Measurements from ENCODE around the gene ANKRD37. TPM values are rescaled to one million over a fixed set of nuclear protein-coding genes. Genes with fewer than 3 reads are reported as not detected.

The ANKRD37 gene
- total and polyA plus RNA-seq, 12 donors: 7.6 to 28.6 (median 13.7) TPM

- intact Hi-C loops (cut with DNase I): no loop called here
- no peak for ATAC-seq
- Histone ChIP-seq H3K4me3 (no peak overlapping the region), H3K4me1 (peaks cover 0 to 10% (median 3%) of the 10 kb centered on the region in 9 donors), H3K36me3 (no peaks in the 10 kb centered on the region), H3K27ac (no peak overlapping the region), H3K27me3 (peaks cover 0 to 4% (median 0%) of the 10 kb centered on the region in 7 donors), H3K9me3 (peaks cover 0 to 17% (median 0%) of the 10 kb centered on the region in 11 donors)
- 85 to 92% methylated on average over 1 of the region's 1 CpG for WGBS, 2 donors
- no peak for DNase-seq
- no peak for TF ChIP-seq CTCF (IDR thresholded peaks at IDR 0.05)
These were observed 16.3 kb upstream of the ANKRD37 start for GRCh38 chr4:185380320-185380719.

GRCh38 chr4:185381288-185382196 lies 15.1 kb upstream of the ANKRD37 start:
- no peak overlapping the region for H3K4me3 ChIP-seq
- peaks cover 0 to 12% (median 6%) of the 10 kb centered on the region in 9 donors for H3K4me1 ChIP-seq
- TF ChIP-seq CTCF (IDR thresholded peaks at IDR 0.05): no peak
- WGBS, 2 donors: 51 to 53% methylated on average over 4 of the region's 4 CpGs
- intact Hi-C loops (cut with DNase I): no loop called here
- peaks cover 0 to 17% (median 0%) of the 10 kb centered on the region in 11 donors for H3K9me3 ChIP-seq
- no peak for DNase-seq
- no peak overlapping the region for H3K27ac ChIP-seq
- ATAC-seq: no peak
- H3K36me3 ChIP-seq: no peaks in the 10 kb centered on the region
- peaks cover 0 to 10% (median 0%) of the 10 kb centered on the region in 7 donors for H3K27me3 ChIP-seq

DNA sequence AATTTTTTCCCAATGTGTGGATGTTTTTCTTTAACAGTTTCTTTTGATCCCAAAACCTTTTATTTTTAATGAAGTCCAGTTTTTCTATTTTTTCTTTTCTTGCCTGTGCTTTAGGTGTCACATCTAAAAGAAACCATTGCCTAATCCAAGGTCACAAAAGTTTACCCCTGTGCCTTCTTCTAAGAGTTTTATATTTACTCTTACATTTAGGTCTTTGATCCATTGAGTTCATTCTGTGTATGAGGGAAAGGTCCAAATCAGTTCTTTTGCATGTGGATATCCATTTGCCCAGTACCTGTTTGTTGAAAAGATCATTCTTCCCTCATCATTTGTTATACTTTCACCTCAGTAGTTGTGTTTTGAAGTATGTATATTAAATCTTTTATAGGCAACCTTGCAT lies 13.9 kb upstream of the ANKRD37 start:
- DNase-seq (no peak), ATAC-seq (no peak)
- Histone ChIP-seq H3K4me3 (no peak overlapping the region), H3K27me3 (peaks cover 0 to 10% (median 0%) of the 10 kb centered on the region in 7 donors), H3K4me1 (peaks cover 0 to 12% (median 6%) of the 10 kb centered on the region in 9 donors), H3K27ac (no peak overlapping the region), H3K9me3 (peaks cover 0 to 17% (median 0%) of the 10 kb centered on the region in 11 donors), H3K36me3 (no peaks in the 10 kb centered on the region)
- intact Hi-C loops (cut with DNase I): no loop called here
- no peak for TF ChIP-seq CTCF (IDR thresholded peaks at IDR 0.05)

GRCh38 chr4:185383451-185383850 lies 13.2 kb upstream of the ANKRD37 start:
- ATAC-seq (no peak), DNase-seq (no peak)
- TF ChIP-seq CTCF (IDR thresholded peaks at IDR 0.05): no peak
- H3K9me3 ChIP-seq: peaks cover 0 to 17% (median 0%) of the 10 kb centered on the region in 11 donors
- no peaks in the 10 kb centered on the region for H3K36me3 ChIP-seq
- 88 to 97% methylated on average over 4 of the region's 4 CpGs for WGBS, 2 donors
- H3K4me3 ChIP-seq: no peak overlapping the region
- peaks cover 0 to 10% (median 0%) of the 10 kb centered on the region in 7 donors for H3K27me3 ChIP-seq
- intact Hi-C loops (cut with DNase I): no loop called here
- H3K27ac ChIP-seq: no peak overlapping the region
- H3K4me1 ChIP-seq: peaks cover 0 to 12% (median 6%) of the 10 kb centered on the region in 9 donors

All from heart right ventricle (tissue), 16 donors.